Fibroblast of lung (primary cell): ENCODE measurements around the gene MYO3B.

Experiments used
- EZH2 ChIP-seq: IDR thresholded peaks from 2 replicates; pipeline ENCODE4 v1.5.1; 2012; ENCODE audit warnings: low read length, control low read depth, mild to moderate bottlenecking; ENCODE audit errors: missing control alignments
- TF ChIP-seq, protein P1 (sequence below), 2 donors: IDR thresholded peaks in 1 of 2; conservative IDR thresholded peaks in 1 of 2; 1 replicate in 1 of 2; 2 replicates in 1 of 2; pipeline ENCODE4 v1.5.1; 2011 to 2012; ENCODE audit warnings: low read length in 2 of 2, control low read depth in 1 of 2, inconsistent platforms in 1 of 2, low read depth in 1 of 2, mild to moderate bottlenecking in 1 of 2

DNA sequence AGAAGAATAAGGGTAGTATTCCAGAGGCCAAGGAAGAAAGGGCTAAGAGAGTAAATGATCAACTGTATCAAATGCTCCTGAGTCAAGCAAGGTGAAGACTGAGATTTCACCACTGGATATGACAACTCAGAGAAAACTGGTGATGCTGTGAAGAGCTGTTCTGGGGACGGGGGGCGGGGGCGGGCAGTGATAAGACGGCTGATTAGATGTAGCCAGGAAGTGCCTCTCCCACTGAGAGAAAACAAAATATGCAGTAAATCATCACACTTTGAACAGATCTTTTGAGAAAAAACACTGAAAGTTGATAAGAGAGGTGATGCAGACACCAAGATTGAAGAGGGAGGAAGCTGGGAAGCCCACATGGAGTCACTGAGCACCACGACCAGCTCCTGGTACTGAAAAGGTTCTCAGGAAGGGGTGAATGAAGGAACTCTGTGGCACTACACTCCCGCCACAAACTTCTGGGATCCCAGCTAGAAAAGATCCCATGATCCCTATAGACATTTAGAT lies 75.8 kb downstream of the MYO3B start:
- TF ChIP-seq, protein P1, sequence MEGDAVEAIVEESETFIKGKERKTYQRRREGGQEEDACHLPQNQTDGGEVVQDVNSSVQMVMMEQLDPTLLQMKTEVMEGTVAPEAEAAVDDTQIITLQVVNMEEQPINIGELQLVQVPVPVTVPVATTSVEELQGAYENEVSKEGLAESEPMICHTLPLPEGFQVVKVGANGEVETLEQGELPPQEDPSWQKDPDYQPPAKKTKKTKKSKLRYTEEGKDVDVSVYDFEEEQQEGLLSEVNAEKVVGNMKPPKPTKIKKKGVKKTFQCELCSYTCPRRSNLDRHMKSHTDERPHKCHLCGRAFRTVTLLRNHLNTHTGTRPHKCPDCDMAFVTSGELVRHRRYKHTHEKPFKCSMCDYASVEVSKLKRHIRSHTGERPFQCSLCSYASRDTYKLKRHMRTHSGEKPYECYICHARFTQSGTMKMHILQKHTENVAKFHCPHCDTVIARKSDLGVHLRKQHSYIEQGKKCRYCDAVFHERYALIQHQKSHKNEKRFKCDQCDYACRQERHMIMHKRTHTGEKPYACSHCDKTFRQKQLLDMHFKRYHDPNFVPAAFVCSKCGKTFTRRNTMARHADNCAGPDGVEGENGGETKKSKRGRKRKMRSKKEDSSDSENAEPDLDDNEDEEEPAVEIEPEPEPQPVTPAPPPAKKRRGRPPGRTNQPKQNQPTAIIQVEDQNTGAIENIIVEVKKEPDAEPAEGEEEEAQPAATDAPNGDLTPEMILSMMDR (conservative IDR thresholded peaks at IDR 0.05 in 1 of 2, IDR thresholded peaks at IDR 0.05 in 1 of 2; ENCODE audit: low read depth in 1 of 2, low read length in 2 of 2): no peak
- no peak for TF ChIP-seq EZH2
